ENCODE results near the gene ACADVL.

ACADVL gene

GRCh38 chr17:7207120-7208001 lies 12.4 kb upstream of the ACADVL start:
- no peak overlapping the region for H3K4me3 Mint-ChIP-seq
- no peaks in the 10 kb centered on the region for H3K36me3 Mint-ChIP-seq (ENCODE audit: low read depth)
- no peaks in the 10 kb centered on the region for H3K9me3 Mint-ChIP-seq
- no peaks in the 10 kb centered on the region for H3K27me3 Mint-ChIP-seq
- no peak overlapping the region for H3K27ac Mint-ChIP-seq
- peaks cover 35% of the 10 kb centered on the region for H3K4me1 Mint-ChIP-seq (ENCODE audit: low read depth)

GRCh38 chr17:7208027-7208571 lies 11.6 kb upstream of the ACADVL start:
- Mint-ChIP-seq H3K27me3 (no peaks in the 10 kb centered on the region), H3K4me3 (no peak overlapping the region), H3K9me3 (no peaks in the 10 kb centered on the region), H3K36me3 (ENCODE audit: low read depth) (no peaks in the 10 kb centered on the region), H3K4me1 (ENCODE audit: low read depth) (peaks cover 37% of the 10 kb centered on the region), H3K27ac (no peak overlapping the region)

- Mint-ChIP-seq H3K9me3 (no peaks in the 10 kb centered on the region), H3K36me3 (ENCODE audit: low read depth) (no peaks in the 10 kb centered on the region), H3K4me3 (no peak overlapping the region), H3K27me3 (no peaks in the 10 kb centered on the region), H3K4me1 (ENCODE audit: low read depth) (peaks cover 40% of the 10 kb centered on the region), H3K27ac (no peak overlapping the region)
These were observed 10.8 kb upstream of the ACADVL start for GRCh38 chr17:7208754-7209460.

GRCh38 chr17:7211491-7212273 lies 8.1 kb upstream of the ACADVL start:
- H3K4me3 Mint-ChIP-seq: no peak overlapping the region
- H3K27ac Mint-ChIP-seq: no peak overlapping the region
- no peaks in the 10 kb centered on the region for H3K36me3 Mint-ChIP-seq (ENCODE audit: low read depth)
- peaks cover 46% of the 10 kb centered on the region for H3K4me1 Mint-ChIP-seq (ENCODE audit: low read depth)
- H3K9me3 Mint-ChIP-seq: no peaks in the 10 kb centered on the region
- no peaks in the 10 kb centered on the region for H3K27me3 Mint-ChIP-seq

GRCh38 chr17:7213895-7214299 lies 5.8 kb upstream of the ACADVL start:
- H3K4me3 Mint-ChIP-seq: peak overlapping the region; percentile 88
- no peaks in the 10 kb centered on the region for H3K36me3 Mint-ChIP-seq (ENCODE audit: low read depth)
- no peaks in the 10 kb centered on the region for H3K9me3 Mint-ChIP-seq
- peak overlapping the region; percentile 97 for H3K27ac Mint-ChIP-seq
- H3K27me3 Mint-ChIP-seq: no peaks in the 10 kb centered on the region
- peaks cover 64% of the 10 kb centered on the region for H3K4me1 Mint-ChIP-seq (ENCODE audit: low read depth)

- Mint-ChIP-seq H3K27ac (peak overlapping the region; percentile 97), H3K4me1 (ENCODE audit: low read depth) (peaks cover 70% of the 10 kb centered on the region), H3K9me3 (no peaks in the 10 kb centered on the region), H3K36me3 (ENCODE audit: low read depth) (no peaks in the 10 kb centered on the region), H3K27me3 (no peaks in the 10 kb centered on the region), H3K4me3 (peak overlapping the region; percentile 88)
These were observed 5.2 kb upstream of the ACADVL start for GRCh38 chr17:7214300-7215135.

- H3K36me3 Mint-ChIP-seq (ENCODE audit: low read depth): no peaks in the 10 kb centered on the region
- H3K4me1 Mint-ChIP-seq (ENCODE audit: low read depth): peaks cover 69% of the 10 kb centered on the region
- peak overlapping the region; percentile 97 for H3K27ac Mint-ChIP-seq
- no peaks in the 10 kb centered on the region for H3K27me3 Mint-ChIP-seq
- no peaks in the 10 kb centered on the region for H3K9me3 Mint-ChIP-seq
- peak overlapping the region; percentile 88 for H3K4me3 Mint-ChIP-seq
These were observed 4.6 kb upstream of the ACADVL start for GRCh38 chr17:7215136-7215638.

- H3K4me3 Mint-ChIP-seq: peak overlapping the region; percentile 88
- H3K27ac Mint-ChIP-seq: peak overlapping the region; percentile 97
These were observed 4.0 kb upstream of the ACADVL start for GRCh38 chr17:7215652-7216180.

GRCh38 chr17:7216242-7217112 lies 3.3 kb upstream of the ACADVL start:
- Mint-ChIP-seq H3K9me3 (no peaks in the 10 kb centered on the region), H3K27ac (peak overlapping the region; percentile 65), H3K36me3 (ENCODE audit: low read depth) (no peaks in the 10 kb centered on the region), H3K27me3 (no peaks in the 10 kb centered on the region), H3K4me3 (peak overlapping the region; percentile 61), H3K4me1 (ENCODE audit: low read depth) (peaks cover 80% of the 10 kb centered on the region)

More at GRCh38 chr17:7215652-7216180, 4.0 kb upstream of the ACADVL start:
- H3K9me3 Mint-ChIP-seq: no peaks in the 10 kb centered on the region
- H3K36me3 Mint-ChIP-seq (ENCODE audit: low read depth): no peaks in the 10 kb centered on the region
- no peaks in the 10 kb centered on the region for H3K27me3 Mint-ChIP-seq
- peaks cover 73% of the 10 kb centered on the region for H3K4me1 Mint-ChIP-seq (ENCODE audit: low read depth)

- H3K4me1 Mint-ChIP-seq (ENCODE audit: low read depth): peaks cover 75% of the 10 kb centered on the region
- H3K36me3 Mint-ChIP-seq (ENCODE audit: low read depth): no peaks in the 10 kb centered on the region
- H3K9me3 Mint-ChIP-seq: no peaks in the 10 kb centered on the region
- no peaks in the 10 kb centered on the region for H3K27me3 Mint-ChIP-seq
- H3K27ac Mint-ChIP-seq: peak overlapping the region; percentile 65
- H3K4me3 Mint-ChIP-seq: peak overlapping the region; percentile 61
These were observed 2.4 kb upstream of the ACADVL start for GRCh38 chr17:7217113-7217987.

- peaks cover 73% of the 10 kb centered on the region for H3K4me1 Mint-ChIP-seq (ENCODE audit: low read depth)
- no peaks in the 10 kb centered on the region for H3K27me3 Mint-ChIP-seq
- H3K27ac Mint-ChIP-seq: peak overlapping the region; percentile 28
- H3K36me3 Mint-ChIP-seq (ENCODE audit: low read depth): peaks cover under 1% of the 10 kb centered on the region
- peak overlapping the region; percentile 39 for H3K4me3 Mint-ChIP-seq
- no peaks in the 10 kb centered on the region for H3K9me3 Mint-ChIP-seq
These were observed 1.6 kb upstream of the ACADVL start for GRCh38 chr17:7218166-7218565.

GRCh38 chr17:7218758-7219157 lies 980 bp upstream of the ACADVL start:
- Mint-ChIP-seq H3K27me3 (no peaks in the 10 kb centered on the region), H3K4me1 (ENCODE audit: low read depth) (peaks cover 68% of the 10 kb centered on the region), H3K9me3 (no peaks in the 10 kb centered on the region), H3K27ac (peak overlapping the region; percentile 93), H3K36me3 (ENCODE audit: low read depth) (peaks cover 7% of the 10 kb centered on the region), H3K4me3 (peak overlapping the region; percentile 91)
